Suprapubic skin (tissue), 4 donors: Measurements from ENCODE around the gene TMCO2.

Experiments used
- CTCF ChIP-seq, 2 donors: fragments of 200-600 bp in 1 of 2; fragments of 450-650 bp in 1 of 2; sonication (generic) in 1 of 2; IDR thresholded peaks; one replicate each; pipeline ENCODE4 v1.5.1; 2016 to 2019; ENCODE audit warnings: antibody characterized with exemption in 2 of 2, mild to moderate bottlenecking in 1 of 2, moderate library complexity in 1 of 2
- EP300 ChIP-seq: sonication (generic); formaldehyde crosslinking; IDR thresholded peaks from one replicate; pipeline ENCODE4 v1.6.1; 2017; ENCODE audit warnings: antibody characterized with exemption
- POLR2A ChIP-seq, 2 donors: fragments of 450-650 bp; IDR thresholded peaks; one replicate each; pipeline ENCODE4 v1.6.1; 2017; ENCODE audit warnings: antibody characterized with exemption in 2 of 2, mild to moderate bottlenecking in 2 of 2, moderate library complexity in 2 of 2
- POLR2AphosphoS5 ChIP-seq, 3 donors: sonication (generic); formaldehyde crosslinking; IDR thresholded peaks; one replicate each; pipeline ENCODE4 v1.6.1; 2017; ENCODE audit warnings: antibody characterized with exemption in 3 of 3

GRCh38 chr1:40267767-40268187 is 20.0 kb downstream of the TMCO2 start:
- TF ChIP-seq POLR2A (IDR thresholded peaks at IDR 0.05): no peak
- TF ChIP-seq CTCF (IDR thresholded peaks at IDR 0.05): no peak
- no peak for TF ChIP-seq EP300
- no peak for TF ChIP-seq POLR2AphosphoS5 (IDR thresholded peaks at IDR 0.05)
